HK-2 (cell line): ENCODE data around the gene OCEL1.
"Not testable (repeated sequence)": the region's sequence is repeated elsewhere in the genome, so short reads cannot be mapped to it uniquely, and the experiment has no call there.

Source experiments
- DNase-seq: peaks from one replicate; pipeline ENCODE4 v3.0.0-alpha.2; 2018; ENCODE audit not compliant: unreplicated experiment

The OCEL1 gene

GRCh38 chr19:17226002-17226933 is at the start of gene OCEL1:
OCEL1 (plus strand) TSS chr19:17226226; CDS start chr19:17226248, 22 bp downstream.
- DNase-seq: peak; percentile 97

- no peak for DNase-seq
Measured at GRCh38 chr19:17178291-17178690, 47.7 kb upstream of the OCEL1 start.

GRCh38 chr19:17180997-17181702 is 44.9 kb upstream of the OCEL1 start:
- DNase-seq: no peak

GRCh38 chr19:17183271-17183761 is 42.7 kb upstream of the OCEL1 start:
- DNase-seq: no peak

- DNase-seq: no peak
Measured at GRCh38 chr19:17183858-17184321, 42.1 kb upstream of the OCEL1 start.

- no peak for DNase-seq
Measured at GRCh38 chr19:17184371-17184841, 41.6 kb upstream of the OCEL1 start.

- DNase-seq: no peak
Measured at GRCh38 chr19:17185590-17185989, 40.4 kb upstream of the OCEL1 start.

GRCh38 chr19:17191736-17192135 is 34.3 kb upstream of the OCEL1 start:
- not testable (repeated sequence) for DNase-seq

GRCh38 chr19:17192751-17193150 is 33.3 kb upstream of the OCEL1 start:
- no peak for DNase-seq

- DNase-seq: no peak
Measured at GRCh38 chr19:17194608-17195007, 31.4 kb upstream of the OCEL1 start.

GRCh38 chr19:17195106-17195505 is 30.9 kb upstream of the OCEL1 start:
- no peak for DNase-seq

GRCh38 chr19:17196610-17197009 is 29.4 kb upstream of the OCEL1 start:
- no peak for DNase-seq

GRCh38 chr19:17197666-17198065 is 28.4 kb upstream of the OCEL1 start:
- DNase-seq: no peak

GRCh38 chr19:17200408-17201079 is 25.5 kb upstream of the OCEL1 start:
- DNase-seq: no peak

GRCh38 chr19:17202249-17202648 is 23.8 kb upstream of the OCEL1 start:
- no peak for DNase-seq

GRCh38 chr19:17202713-17203112 is 23.3 kb upstream of the OCEL1 start:
- no peak for DNase-seq

- peak; percentile 49 for DNase-seq
Measured at GRCh38 chr19:17205237-17206140, 20.5 kb upstream of the OCEL1 start.

- no peak for DNase-seq
Measured at GRCh38 chr19:17206736-17207581, 19.1 kb upstream of the OCEL1 start.

- DNase-seq: peak; percentile 24
Measured at GRCh38 chr19:17209126-17210036, 16.6 kb upstream of the OCEL1 start.
